ENCODE data around the gene POU2AF2.

The POU2AF2 gene

DNA sequence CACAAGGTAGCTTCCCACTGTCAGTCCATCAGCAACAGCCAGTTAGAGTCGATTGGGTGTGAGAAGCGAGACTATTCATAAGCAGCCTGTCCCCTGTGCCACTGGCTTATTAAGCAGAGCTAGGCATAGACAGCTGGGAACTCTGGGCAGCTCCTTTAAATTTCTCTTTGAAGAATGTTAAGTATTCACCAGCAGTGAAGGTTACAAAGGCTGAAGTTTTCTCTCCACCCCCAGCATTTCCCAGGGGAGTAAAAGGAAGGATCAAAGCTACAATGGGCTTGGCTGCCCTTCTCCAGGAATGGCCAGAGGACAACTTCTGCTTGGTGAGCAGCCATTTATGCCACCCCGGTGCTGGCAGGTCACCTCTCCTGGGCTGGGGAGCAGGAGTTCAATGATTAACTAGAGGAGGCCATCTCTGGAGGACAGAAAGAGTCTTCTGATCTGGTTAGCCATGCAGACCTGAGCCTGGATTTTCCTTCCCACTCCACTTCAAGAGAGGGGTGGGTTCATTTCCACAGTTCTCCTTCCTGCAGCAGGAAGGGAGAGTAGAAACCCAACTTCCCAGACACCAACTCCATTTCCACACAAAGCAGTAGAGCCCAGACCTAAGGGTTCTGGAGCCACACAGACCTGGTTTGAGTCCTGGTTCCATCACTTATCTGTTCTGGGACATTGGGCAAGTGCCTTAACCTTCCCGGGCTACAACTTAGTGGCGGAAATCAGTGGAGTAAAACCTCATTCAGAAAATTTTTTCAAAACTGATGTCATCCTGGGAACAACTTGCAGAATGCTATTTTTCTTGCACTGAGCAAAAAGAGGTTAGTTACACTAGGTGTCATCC is 75.4 kb downstream of the POU2AF2 start:
- no peak overlapping the region for H3K4me3 ChIP-seq (ENCODE audit: low read depth, low read length)
- TF ChIP-seq, protein P1, sequence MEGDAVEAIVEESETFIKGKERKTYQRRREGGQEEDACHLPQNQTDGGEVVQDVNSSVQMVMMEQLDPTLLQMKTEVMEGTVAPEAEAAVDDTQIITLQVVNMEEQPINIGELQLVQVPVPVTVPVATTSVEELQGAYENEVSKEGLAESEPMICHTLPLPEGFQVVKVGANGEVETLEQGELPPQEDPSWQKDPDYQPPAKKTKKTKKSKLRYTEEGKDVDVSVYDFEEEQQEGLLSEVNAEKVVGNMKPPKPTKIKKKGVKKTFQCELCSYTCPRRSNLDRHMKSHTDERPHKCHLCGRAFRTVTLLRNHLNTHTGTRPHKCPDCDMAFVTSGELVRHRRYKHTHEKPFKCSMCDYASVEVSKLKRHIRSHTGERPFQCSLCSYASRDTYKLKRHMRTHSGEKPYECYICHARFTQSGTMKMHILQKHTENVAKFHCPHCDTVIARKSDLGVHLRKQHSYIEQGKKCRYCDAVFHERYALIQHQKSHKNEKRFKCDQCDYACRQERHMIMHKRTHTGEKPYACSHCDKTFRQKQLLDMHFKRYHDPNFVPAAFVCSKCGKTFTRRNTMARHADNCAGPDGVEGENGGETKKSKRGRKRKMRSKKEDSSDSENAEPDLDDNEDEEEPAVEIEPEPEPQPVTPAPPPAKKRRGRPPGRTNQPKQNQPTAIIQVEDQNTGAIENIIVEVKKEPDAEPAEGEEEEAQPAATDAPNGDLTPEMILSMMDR (IDR thresholded peaks at IDR 0.05; ENCODE audit: insufficient read depth, low read depth, low read length, missing control alignments) = no peak
- DNase-seq (ENCODE audit: low read depth) = no peak

DNA sequence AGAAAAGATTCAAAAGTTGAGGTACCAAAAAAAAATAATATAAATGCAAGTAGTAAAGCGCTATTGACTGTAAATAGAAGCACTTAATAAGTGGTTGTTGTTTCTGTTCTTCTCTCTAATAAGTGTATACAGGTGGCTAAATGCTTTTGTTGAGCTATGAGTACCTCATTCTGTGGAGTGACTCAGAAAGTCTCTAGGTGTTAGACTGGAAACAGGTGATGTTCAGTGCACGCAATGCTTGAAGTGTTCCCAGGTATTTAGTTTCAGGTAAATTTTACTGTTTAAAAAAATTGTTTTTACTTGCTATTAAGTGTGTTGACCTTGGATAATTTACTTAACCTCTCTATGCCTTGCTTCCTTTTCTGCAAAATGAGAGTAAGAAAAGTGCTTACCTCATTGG is 77.0 kb downstream of the POU2AF2 start:
- no peak for DNase-seq (ENCODE audit: low read depth)
- TF ChIP-seq, protein P1 (IDR thresholded peaks at IDR 0.05; ENCODE audit: insufficient read depth, low read depth, low read length, missing control alignments) = no peak
- no peak overlapping the region for H3K4me3 ChIP-seq (ENCODE audit: low read depth, low read length)

DNA sequence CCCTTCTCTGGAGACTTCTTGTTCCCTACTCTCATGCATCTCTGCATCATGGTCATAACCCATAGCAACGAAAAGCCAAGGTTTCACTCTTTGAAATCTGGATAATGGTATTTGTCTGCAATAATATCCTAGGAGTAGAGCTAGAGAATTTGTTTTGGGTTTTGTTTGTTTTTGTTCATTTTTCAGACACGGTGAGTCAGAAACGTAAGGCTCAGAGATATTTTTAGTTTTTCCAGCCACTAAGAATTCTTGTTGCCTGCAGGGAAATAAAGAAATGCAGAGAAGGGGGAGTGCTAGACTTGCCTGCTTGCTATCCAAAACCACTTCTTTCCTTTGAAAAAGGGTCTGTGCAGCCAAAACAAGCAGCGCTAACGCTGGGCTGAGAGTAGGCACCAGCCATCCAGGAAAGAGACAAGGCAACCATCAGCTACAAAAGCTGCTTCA is 78.8 kb downstream of the POU2AF2 start:
- DNase-seq (ENCODE audit: low read depth) = no peak
- TF ChIP-seq, protein P1 (IDR thresholded peaks at IDR 0.05; ENCODE audit: insufficient read depth, low read depth, low read length, missing control alignments) = no peak

DNA sequence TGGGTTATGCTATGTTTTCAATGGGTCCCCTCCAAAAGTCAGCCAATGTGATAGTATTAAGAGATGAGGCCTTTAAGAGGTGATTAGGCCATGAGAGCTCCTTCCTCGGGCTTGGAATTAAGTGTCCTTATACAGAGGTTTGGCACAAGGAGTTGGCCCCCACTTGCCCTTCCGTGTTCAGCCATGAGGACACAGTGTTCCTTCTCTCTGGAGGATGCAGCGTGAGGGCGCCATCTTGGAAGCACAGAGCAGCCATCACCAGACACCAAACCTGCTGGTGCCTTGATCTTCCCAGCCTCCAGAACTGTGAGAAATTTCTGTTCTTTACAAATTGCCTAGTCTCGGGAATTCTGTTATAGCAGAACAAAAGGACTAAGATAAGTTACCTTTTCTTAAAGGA is 79.7 kb downstream of the POU2AF2 start:
- H3K4me3 ChIP-seq (ENCODE audit: low read depth, low read length) = no peak overlapping the region
- DNase-seq (ENCODE audit: low read depth) = no peak
- TF ChIP-seq, protein P1 (IDR thresholded peaks at IDR 0.05; ENCODE audit: insufficient read depth, low read depth, low read length, missing control alignments) = no peak

More for the DNA sequence above, 78.8 kb downstream of the POU2AF2 start:
- no peak overlapping the region for H3K4me3 ChIP-seq (ENCODE audit: low read depth, low read length)

DNA sequence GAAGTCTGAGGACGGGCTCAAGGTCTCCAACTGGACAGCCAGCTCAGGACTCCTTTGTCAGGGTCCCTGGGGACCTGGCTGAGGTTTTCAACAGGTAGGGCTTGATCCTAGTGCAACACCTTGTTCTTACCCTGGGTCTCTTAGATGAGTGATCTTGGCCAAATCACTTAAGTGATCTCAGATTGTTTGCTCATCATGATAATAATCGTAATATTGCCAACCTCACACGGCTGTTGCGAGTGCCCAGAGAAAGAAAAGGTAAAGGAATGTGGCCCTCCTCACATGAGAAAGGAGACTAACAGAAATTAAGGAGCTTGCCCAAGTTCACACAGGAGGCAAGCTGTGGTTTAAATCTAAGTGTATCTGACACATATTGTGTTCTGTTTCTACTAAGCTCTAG is 81.3 kb downstream of the POU2AF2 start:
- no peak overlapping the region for H3K4me3 ChIP-seq (ENCODE audit: low read depth, low read length)
- TF ChIP-seq, protein P1 (IDR thresholded peaks at IDR 0.05; ENCODE audit: insufficient read depth, low read depth, low read length, missing control alignments) = no peak
- DNase-seq (ENCODE audit: low read depth) = no peak

DNA sequence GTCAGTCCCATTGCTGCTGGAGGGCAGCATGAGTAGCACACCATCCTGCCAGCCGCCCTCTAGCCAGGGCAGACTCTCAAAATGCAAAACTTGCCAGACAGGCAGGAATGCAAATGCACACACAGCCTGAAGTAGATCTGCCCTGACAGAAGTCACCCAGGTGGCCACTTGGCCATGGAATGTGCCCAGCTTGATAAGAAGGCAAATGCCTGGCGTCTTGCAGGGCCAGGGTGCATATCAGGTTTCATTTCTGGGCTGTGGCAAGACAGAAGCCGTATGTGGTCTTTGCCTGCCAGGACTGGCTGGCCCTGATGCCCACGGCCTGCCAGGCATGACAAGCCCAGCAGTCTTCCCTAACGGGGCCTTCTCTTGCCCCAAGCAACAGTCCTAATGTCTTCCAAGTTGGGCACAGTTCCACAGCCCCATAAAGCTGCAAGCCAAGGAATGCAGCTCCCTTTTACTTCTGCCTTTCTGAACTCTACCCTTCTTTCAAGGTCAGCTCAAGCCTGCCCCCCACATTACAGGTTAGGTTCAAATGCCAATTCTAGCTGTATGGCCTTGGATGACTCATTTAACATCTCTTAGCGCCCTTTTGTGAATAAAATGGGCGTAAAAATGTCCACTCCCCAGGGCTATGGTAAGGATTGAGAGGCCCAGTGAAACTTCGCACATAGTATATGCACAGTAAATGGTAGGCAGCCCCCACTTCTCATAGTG is 82.5 kb downstream of the POU2AF2 start:
- no peak for DNase-seq (ENCODE audit: low read depth)
- TF ChIP-seq, protein P1 (IDR thresholded peaks at IDR 0.05; ENCODE audit: insufficient read depth, low read depth, low read length, missing control alignments) = no peak
- H3K4me3 ChIP-seq (ENCODE audit: low read depth, low read length) = no peak overlapping the region
